ENCODE data around the gene DOCK2.

DNA sequence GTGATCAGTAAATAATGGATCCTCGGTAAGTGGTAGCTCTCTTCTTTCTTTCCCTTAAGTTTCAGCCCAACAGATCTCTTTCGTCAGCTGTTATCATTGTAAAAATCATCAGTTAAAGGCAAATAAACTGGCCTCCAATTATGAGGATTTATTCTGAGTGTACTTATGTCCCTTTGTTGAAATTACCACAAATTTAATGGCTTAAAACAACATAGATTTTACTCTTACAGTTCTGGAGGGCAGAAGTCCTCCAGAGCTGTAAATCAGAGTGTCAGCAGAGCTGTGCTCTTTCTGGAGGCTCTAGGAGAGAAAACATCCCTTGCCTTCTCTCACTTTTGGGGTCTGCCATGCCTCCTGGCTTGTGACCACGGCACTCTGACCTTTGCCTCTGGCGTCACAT is 238.7 kb downstream of the DOCK2 start:
- TF ChIP-seq KLF1 (tag by site-specific recombination; IDR thresholded peaks at IDR 0.05): no peak
- TF ChIP-seq, protein P1, sequence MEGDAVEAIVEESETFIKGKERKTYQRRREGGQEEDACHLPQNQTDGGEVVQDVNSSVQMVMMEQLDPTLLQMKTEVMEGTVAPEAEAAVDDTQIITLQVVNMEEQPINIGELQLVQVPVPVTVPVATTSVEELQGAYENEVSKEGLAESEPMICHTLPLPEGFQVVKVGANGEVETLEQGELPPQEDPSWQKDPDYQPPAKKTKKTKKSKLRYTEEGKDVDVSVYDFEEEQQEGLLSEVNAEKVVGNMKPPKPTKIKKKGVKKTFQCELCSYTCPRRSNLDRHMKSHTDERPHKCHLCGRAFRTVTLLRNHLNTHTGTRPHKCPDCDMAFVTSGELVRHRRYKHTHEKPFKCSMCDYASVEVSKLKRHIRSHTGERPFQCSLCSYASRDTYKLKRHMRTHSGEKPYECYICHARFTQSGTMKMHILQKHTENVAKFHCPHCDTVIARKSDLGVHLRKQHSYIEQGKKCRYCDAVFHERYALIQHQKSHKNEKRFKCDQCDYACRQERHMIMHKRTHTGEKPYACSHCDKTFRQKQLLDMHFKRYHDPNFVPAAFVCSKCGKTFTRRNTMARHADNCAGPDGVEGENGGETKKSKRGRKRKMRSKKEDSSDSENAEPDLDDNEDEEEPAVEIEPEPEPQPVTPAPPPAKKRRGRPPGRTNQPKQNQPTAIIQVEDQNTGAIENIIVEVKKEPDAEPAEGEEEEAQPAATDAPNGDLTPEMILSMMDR (tag by site-specific recombination; IDR thresholded peaks at IDR 0.05): no peak
- no peak for TF ChIP-seq HOXD13 (CRISPR knock-in tag; IDR thresholded peaks at IDR 0.05; ENCODE audit: borderline replicate concordance)
- TF ChIP-seq, protein P2, sequence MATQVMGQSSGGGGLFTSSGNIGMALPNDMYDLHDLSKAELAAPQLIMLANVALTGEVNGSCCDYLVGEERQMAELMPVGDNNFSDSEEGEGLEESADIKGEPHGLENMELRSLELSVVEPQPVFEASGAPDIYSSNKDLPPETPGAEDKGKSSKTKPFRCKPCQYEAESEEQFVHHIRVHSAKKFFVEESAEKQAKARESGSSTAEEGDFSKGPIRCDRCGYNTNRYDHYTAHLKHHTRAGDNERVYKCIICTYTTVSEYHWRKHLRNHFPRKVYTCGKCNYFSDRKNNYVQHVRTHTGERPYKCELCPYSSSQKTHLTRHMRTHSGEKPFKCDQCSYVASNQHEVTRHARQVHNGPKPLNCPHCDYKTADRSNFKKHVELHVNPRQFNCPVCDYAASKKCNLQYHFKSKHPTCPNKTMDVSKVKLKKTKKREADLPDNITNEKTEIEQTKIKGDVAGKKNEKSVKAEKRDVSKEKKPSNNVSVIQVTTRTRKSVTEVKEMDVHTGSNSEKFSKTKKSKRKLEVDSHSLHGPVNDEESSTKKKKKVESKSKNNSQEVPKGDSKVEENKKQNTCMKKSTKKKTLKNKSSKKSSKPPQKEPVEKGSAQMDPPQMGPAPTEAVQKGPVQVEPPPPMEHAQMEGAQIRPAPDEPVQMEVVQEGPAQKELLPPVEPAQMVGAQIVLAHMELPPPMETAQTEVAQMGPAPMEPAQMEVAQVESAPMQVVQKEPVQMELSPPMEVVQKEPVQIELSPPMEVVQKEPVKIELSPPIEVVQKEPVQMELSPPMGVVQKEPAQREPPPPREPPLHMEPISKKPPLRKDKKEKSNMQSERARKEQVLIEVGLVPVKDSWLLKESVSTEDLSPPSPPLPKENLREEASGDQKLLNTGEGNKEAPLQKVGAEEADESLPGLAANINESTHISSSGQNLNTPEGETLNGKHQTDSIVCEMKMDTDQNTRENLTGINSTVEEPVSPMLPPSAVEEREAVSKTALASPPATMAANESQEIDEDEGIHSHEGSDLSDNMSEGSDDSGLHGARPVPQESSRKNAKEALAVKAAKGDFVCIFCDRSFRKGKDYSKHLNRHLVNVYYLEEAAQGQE (tag by site-specific recombination; IDR thresholded peaks at IDR 0.05): no peak
- TF ChIP-seq ZNF174 (tag by site-specific recombination; IDR thresholded peaks at IDR 0.05): no peak
- no peak for TF ChIP-seq OVOL3 (tag by site-specific recombination; IDR thresholded peaks at IDR 0.05)
- TF ChIP-seq ZBTB21 (tag by site-specific recombination; IDR thresholded peaks at IDR 0.05): no peak
- TF ChIP-seq GLI2 (tag by site-specific recombination; IDR thresholded peaks at IDR 0.05; ENCODE audit: borderline replicate concordance, low read depth): no peak
- TF ChIP-seq, protein P3, sequence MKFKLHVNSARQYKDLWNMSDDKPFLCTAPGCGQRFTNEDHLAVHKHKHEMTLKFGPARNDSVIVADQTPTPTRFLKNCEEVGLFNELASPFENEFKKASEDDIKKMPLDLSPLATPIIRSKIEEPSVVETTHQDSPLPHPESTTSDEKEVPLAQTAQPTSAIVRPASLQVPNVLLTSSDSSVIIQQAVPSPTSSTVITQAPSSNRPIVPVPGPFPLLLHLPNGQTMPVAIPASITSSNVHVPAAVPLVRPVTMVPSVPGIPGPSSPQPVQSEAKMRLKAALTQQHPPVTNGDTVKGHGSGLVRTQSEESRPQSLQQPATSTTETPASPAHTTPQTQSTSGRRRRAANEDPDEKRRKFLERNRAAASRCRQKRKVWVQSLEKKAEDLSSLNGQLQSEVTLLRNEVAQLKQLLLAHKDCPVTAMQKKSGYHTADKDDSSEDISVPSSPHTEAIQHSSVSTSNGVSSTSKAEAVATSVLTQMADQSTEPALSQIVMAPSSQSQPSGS (tag by site-specific recombination; IDR thresholded peaks at IDR 0.05; ENCODE audit: low read depth): no peak
- no peak for TF ChIP-seq WT1 (tag by site-specific recombination; IDR thresholded peaks at IDR 0.05)
- TF ChIP-seq ZBTB1 (tag by site-specific recombination; IDR thresholded peaks at IDR 0.05): no peak
- no peak for TF ChIP-seq YY2 (tag by site-specific recombination; IDR thresholded peaks at IDR 0.05)
- TF ChIP-seq, protein P4, sequence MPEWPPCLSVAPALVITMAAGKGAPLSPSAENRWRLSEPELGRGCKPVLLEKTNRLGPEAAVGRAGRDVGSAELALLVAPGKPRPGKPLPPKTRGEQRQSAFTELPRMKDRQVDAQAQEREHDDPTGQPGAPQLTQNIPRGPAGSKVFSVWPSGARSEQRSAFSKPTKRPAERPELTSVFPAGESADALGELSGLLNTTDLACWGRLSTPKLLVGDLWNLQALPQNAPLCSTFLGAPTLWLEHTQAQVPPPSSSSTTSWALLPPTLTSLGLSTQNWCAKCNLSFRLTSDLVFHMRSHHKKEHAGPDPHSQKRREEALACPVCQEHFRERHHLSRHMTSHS (tag by site-specific recombination; IDR thresholded peaks at IDR 0.05): no peak

Data from HEK293 (cell line).